ENCODE measurements around the gene GALNT17. TPM values are rescaled to one million over a fixed set of nuclear protein-coding genes. Genes with fewer than 3 reads are reported as not detected.

GALNT17 gene
- total and polyA plus RNA-seq, 12 donors, result 15.1 to 87.0 (median 55.4) TPM

GRCh38 chr7:71298378-71298777 is 166.4 kb downstream of the GALNT17 start:
- no peaks in the 10 kb centered on the region for H3K36me3 ChIP-seq
- H3K9me3 ChIP-seq, result no peaks in the 10 kb centered on the region
- H3K27ac ChIP-seq, result peak overlapping the region in 3 of 10 donors; percentile 6 to 37 (median 15)
- H3K4me3 ChIP-seq, result no peak overlapping the region
- ATAC-seq, result peak in 6 of 8 donors; percentile 48 to 83 (median 60)
- WGBS, 2 donors, result 61 to 63% methylated on average over 6 of the region's 6 CpGs
- DNase-seq, result no peak
- intact Hi-C loops (cut with DNase I), result no loop called here
- H3K27me3 ChIP-seq, result no peaks in the 10 kb centered on the region
- TF ChIP-seq, protein P1, sequence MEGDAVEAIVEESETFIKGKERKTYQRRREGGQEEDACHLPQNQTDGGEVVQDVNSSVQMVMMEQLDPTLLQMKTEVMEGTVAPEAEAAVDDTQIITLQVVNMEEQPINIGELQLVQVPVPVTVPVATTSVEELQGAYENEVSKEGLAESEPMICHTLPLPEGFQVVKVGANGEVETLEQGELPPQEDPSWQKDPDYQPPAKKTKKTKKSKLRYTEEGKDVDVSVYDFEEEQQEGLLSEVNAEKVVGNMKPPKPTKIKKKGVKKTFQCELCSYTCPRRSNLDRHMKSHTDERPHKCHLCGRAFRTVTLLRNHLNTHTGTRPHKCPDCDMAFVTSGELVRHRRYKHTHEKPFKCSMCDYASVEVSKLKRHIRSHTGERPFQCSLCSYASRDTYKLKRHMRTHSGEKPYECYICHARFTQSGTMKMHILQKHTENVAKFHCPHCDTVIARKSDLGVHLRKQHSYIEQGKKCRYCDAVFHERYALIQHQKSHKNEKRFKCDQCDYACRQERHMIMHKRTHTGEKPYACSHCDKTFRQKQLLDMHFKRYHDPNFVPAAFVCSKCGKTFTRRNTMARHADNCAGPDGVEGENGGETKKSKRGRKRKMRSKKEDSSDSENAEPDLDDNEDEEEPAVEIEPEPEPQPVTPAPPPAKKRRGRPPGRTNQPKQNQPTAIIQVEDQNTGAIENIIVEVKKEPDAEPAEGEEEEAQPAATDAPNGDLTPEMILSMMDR (IDR thresholded peaks at IDR 0.05), result no peak
- H3K4me1 ChIP-seq, result peaks cover 0 to 9% (median 0%) of the 10 kb centered on the region in 9 donors

DNA sequence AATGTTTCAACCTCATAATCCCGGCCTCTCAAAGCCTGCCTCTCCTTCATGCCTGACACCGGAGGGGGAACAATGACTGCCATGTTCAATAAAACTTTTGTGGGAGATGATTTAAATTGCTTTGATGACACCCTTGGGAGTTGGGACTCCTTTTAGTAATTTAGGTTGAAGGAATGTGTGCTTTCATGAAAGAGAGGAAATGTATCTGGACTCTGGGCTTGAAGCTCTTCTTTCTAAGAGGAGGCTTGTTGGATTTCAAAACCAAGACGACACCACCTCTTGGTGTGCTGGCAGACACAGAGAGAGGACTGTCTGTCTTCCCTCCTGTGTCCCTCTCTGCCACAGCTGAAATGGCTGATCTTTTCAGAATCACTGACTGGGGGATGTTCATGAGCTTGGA is 168.1 kb downstream of the GALNT17 start:
- peaks cover 0 to 9% (median 0%) of the 10 kb centered on the region in 9 donors for H3K4me1 ChIP-seq
- intact Hi-C loops (cut with DNase I), result no loop called here
- peak overlapping the region in 3 of 10 donors; percentile 15 to 19 (median 15) for H3K27ac ChIP-seq
- no peaks in the 10 kb centered on the region for H3K9me3 ChIP-seq
- 68 to 75% methylated on average over 3 of the region's 3 CpGs for WGBS, 2 donors
- no peak overlapping the region for H3K4me3 ChIP-seq
- H3K27me3 ChIP-seq, result no peaks in the 10 kb centered on the region
- H3K36me3 ChIP-seq, result no peaks in the 10 kb centered on the region
- ATAC-seq (no peak), DNase-seq (no peak)
- TF ChIP-seq, protein P1 (IDR thresholded peaks at IDR 0.05), result no peak

DNA sequence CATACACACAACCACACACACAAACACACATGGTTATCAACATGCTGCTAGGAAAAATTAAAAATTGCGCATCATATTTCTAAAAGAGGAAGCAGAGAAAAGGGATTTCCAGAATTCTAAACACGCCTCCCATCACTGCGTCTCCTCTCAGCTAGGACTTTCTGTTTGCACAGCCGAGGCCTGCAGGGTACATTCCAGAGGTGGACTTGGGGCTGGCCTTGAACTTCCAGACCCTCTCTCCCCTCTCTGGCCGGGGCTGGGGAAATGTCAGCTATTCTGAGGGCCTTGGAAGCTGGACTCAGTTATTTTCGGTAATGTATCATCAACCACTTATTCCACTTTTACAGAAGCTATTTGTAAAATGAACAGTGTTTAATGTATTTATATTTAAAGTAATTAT is 168.7 kb downstream of the GALNT17 start:
- TF ChIP-seq, protein P1 (IDR thresholded peaks at IDR 0.05), result no peak
- H3K27ac ChIP-seq, result peak overlapping the region in 3 of 10 donors; percentile 15 to 19 (median 15)
- WGBS, 2 donors, result 60 to 70% methylated on average over 6 of the region's 6 CpGs

GRCh38 chr7:71301167-71301566 is 169.2 kb downstream of the GALNT17 start:
- H3K27ac ChIP-seq, result peak overlapping the region in 2 of 10 donors; percentile 15 to 19
- ATAC-seq, result no peak
- TF ChIP-seq, protein P1 (IDR thresholded peaks at IDR 0.05), result no peak
- H3K36me3 ChIP-seq, result no peaks in the 10 kb centered on the region
- intact Hi-C loops (cut with DNase I), result no loop called here
- no peak overlapping the region for H3K4me3 ChIP-seq
- WGBS, 2 donors, result 80 to 87% methylated on average over 4 of the region's 4 CpGs
- no peak for DNase-seq
- no peaks in the 10 kb centered on the region for H3K9me3 ChIP-seq
- H3K27me3 ChIP-seq, result no peaks in the 10 kb centered on the region
- H3K4me1 ChIP-seq, result peaks cover 0 to 9% (median 0%) of the 10 kb centered on the region in 9 donors

More for the DNA sequence above, 168.7 kb downstream of the GALNT17 start:
- no peaks in the 10 kb centered on the region for H3K9me3 ChIP-seq
- DNase-seq (no peak), ATAC-seq (no peak)
- no peak overlapping the region for H3K4me3 ChIP-seq
- no peaks in the 10 kb centered on the region for H3K27me3 ChIP-seq
- intact Hi-C loops (cut with DNase I), result no loop called here
- H3K4me1 ChIP-seq, result peaks cover 0 to 9% (median 0%) of the 10 kb centered on the region in 9 donors
- H3K36me3 ChIP-seq, result no peaks in the 10 kb centered on the region
